ENCODE measurements around the gene NUMBL. TPM values are rescaled to one million over a fixed set of nuclear protein-coding genes. Genes with fewer than 3 reads are reported as not detected.

NUMBL gene
- total RNA-seq, result 10 to 100 TPM; 20.5 to 38.2 (median 29.3) TPM

- H3K27me3 ChIP-seq, result no peaks in the 10 kb centered on the region
- H3K27ac ChIP-seq, result peak within 1 kb of the TSS; percentile 89
- DNase-seq (ENCODE audit: low spot score in 2 of 2), result no peak
- H3K4me1 ChIP-seq, result peaks cover 60% of the 10 kb centered on the region
- TF ChIP-seq POLR2A (IDR thresholded peaks at IDR 0.05), result peak in 1 of 2 donors; percentile 43
- no peak for TF ChIP-seq EP300 (IDR thresholded peaks at IDR 0.05)
- no peaks in the 10 kb centered on the region for H3K9me3 ChIP-seq
- WGBS, result 17% methylated on average over 1 of the region's 50 CpGs
- peak within 1 kb of the TSS; percentile 69 for H3K4me3 ChIP-seq
- peaks cover 26% of the 10 kb centered on the region for H3K36me3 ChIP-seq
These were observed at the start of gene NUMBL for GRCh38 chr19:40690050-40690692. Gene NUMBL, minus strand, starts transcription at chr19:40690651. Its CDS starts 168 bp downstream, at chr19:40690483.

GRCh38 chr19:40739030-40739839 is 48.8 kb upstream of the NUMBL start:
- Histone ChIP-seq H3K27me3 (no peaks in the 10 kb centered on the region), H3K4me1 (peaks cover 35% of the 10 kb centered on the region), H3K9me3 (no peaks in the 10 kb centered on the region), H3K4me3 (peak overlapping the region; percentile 27), H3K27ac (peak overlapping the region; percentile 92), H3K36me3 (peaks cover 60% of the 10 kb centered on the region)
- WGBS, result 74% methylated on average over 20 of the region's 22 CpGs
- DNase-seq (ENCODE audit: low spot score in 2 of 2), result no peak
- TF ChIP-seq CTCF (IDR thresholded peaks at IDR 0.05) (no peak), POLR2A (IDR thresholded peaks at IDR 0.05) (no peak), EP300 (IDR thresholded peaks at IDR 0.05) (no peak), POLR2AphosphoS5 (IDR thresholded peaks at IDR 0.05) (no peak)

- WGBS, result 66% methylated on average over 9 of the region's 9 CpGs
- H3K9me3 ChIP-seq, result no peaks in the 10 kb centered on the region
- peaks cover 77% of the 10 kb centered on the region for H3K36me3 ChIP-seq
- H3K27ac ChIP-seq, result no peak overlapping the region
- no peaks in the 10 kb centered on the region for H3K27me3 ChIP-seq
- H3K4me1 ChIP-seq, result peaks cover 35% of the 10 kb centered on the region
- TF ChIP-seq EP300 (IDR thresholded peaks at IDR 0.05), result no peak
- no peak overlapping the region for H3K4me3 ChIP-seq
- no peak for DNase-seq (ENCODE audit: low spot score in 2 of 2)
These were observed 46.7 kb upstream of the NUMBL start for GRCh38 chr19:40737102-40737644.

- Histone ChIP-seq H3K36me3 (peaks cover 82% of the 10 kb centered on the region), H3K27me3 (no peaks in the 10 kb centered on the region), H3K4me1 (peaks cover 32% of the 10 kb centered on the region), H3K9me3 (no peaks in the 10 kb centered on the region), H3K27ac (no peak overlapping the region), H3K4me3 (no peak overlapping the region)
- TF ChIP-seq CTCF (IDR thresholded peaks at IDR 0.05), result no peak
- TF ChIP-seq EP300 (IDR thresholded peaks at IDR 0.05), result no peak
- no peak for TF ChIP-seq POLR2AphosphoS5 (IDR thresholded peaks at IDR 0.05)
- no peak for DNase-seq (ENCODE audit: low spot score in 2 of 2)
- WGBS, result 87% methylated on average over 8 of the region's 9 CpGs
These were observed 46.2 kb upstream of the NUMBL start for GRCh38 chr19:40736661-40737060.

- WGBS, result 75% methylated on average over 11 of the region's 11 CpGs
- Histone ChIP-seq H3K36me3 (peaks cover 97% of the 10 kb centered on the region), H3K27me3 (no peaks in the 10 kb centered on the region), H3K4me3 (no peak overlapping the region), H3K9me3 (no peaks in the 10 kb centered on the region), H3K4me1 (peaks cover 17% of the 10 kb centered on the region), H3K27ac (no peak overlapping the region)
- TF ChIP-seq POLR2A (IDR thresholded peaks at IDR 0.05) (no peak), EP300 (IDR thresholded peaks at IDR 0.05) (no peak), POLR2AphosphoS5 (IDR thresholded peaks at IDR 0.05) (no peak), CTCF (IDR thresholded peaks at IDR 0.05) (no peak)
- DNase-seq (ENCODE audit: low spot score in 2 of 2), result no peak
These were observed 44.7 kb upstream of the NUMBL start for GRCh38 chr19:40735013-40735771.

Measured in suprapubic skin (tissue), 4 donors.